Left hindlimb (tissue), 1 donor: ENCODE results near the gene B3GALNT2.

Experiments used
- DNase-seq: peaks from one replicate; pipeline ENCODE4 v3.0.0-alpha.2; 2018

B3GALNT2 gene

GRCh38 chr1:235450886-235451483 lies 53.3 kb downstream of the B3GALNT2 start:
- no peak for DNase-seq

GRCh38 chr1:235450433-235450832 lies 53.8 kb downstream of the B3GALNT2 start:
- DNase-seq, result no peak

GRCh38 chr1:235448616-235449015 lies 55.6 kb downstream of the B3GALNT2 start:
- DNase-seq, result no peak

- DNase-seq, result no peak
Measured at GRCh38 chr1:235442788-235443429, 61.3 kb downstream of the B3GALNT2 start.

GRCh38 chr1:235441159-235441685 lies 63.0 kb downstream of the B3GALNT2 start:
- DNase-seq, result no peak

- DNase-seq, result no peak
Measured at GRCh38 chr1:235434001-235434400, 70.3 kb downstream of the B3GALNT2 start.

GRCh38 chr1:235430991-235431390 lies 73.3 kb downstream of the B3GALNT2 start:
- no peak for DNase-seq

GRCh38 chr1:235429143-235429542 lies 75.1 kb downstream of the B3GALNT2 start:
- no peak for DNase-seq

GRCh38 chr1:235427447-235427846 lies 76.8 kb downstream of the B3GALNT2 start:
- DNase-seq, result no peak

- no peak for DNase-seq
Measured at GRCh38 chr1:235426680-235427079, 77.6 kb downstream of the B3GALNT2 start.

GRCh38 chr1:235426143-235426542 lies 78.1 kb downstream of the B3GALNT2 start:
- DNase-seq, result no peak

GRCh38 chr1:235425357-235425756 lies 78.9 kb downstream of the B3GALNT2 start:
- no peak for DNase-seq

- DNase-seq, result no peak
Measured at GRCh38 chr1:235424092-235424491, 80.2 kb downstream of the B3GALNT2 start.

- no peak for DNase-seq
Measured at GRCh38 chr1:235423214-235423652, 81.0 kb downstream of the B3GALNT2 start.

GRCh38 chr1:235421751-235422150 lies 82.5 kb downstream of the B3GALNT2 start:
- DNase-seq, result no peak

GRCh38 chr1:235417086-235417697 lies 87.1 kb downstream of the B3GALNT2 start:
- DNase-seq, result peak; percentile 47

GRCh38 chr1:235416662-235417049 lies 87.6 kb downstream of the B3GALNT2 start:
- no peak for DNase-seq

- DNase-seq, result peak; percentile 61
Measured at GRCh38 chr1:235415008-235415904, 89.0 kb downstream of the B3GALNT2 start.

- no peak for DNase-seq
Measured at GRCh38 chr1:235411489-235412486, 92.5 kb downstream of the B3GALNT2 start.

GRCh38 chr1:235410467-235410866 lies 93.8 kb downstream of the B3GALNT2 start:
- DNase-seq, result no peak

GRCh38 chr1:235409042-235409820 lies 95.0 kb downstream of the B3GALNT2 start:
- no peak for DNase-seq
